Measurements from ENCODE around the gene TNFSF4.

TNFSF4 gene

DNA sequence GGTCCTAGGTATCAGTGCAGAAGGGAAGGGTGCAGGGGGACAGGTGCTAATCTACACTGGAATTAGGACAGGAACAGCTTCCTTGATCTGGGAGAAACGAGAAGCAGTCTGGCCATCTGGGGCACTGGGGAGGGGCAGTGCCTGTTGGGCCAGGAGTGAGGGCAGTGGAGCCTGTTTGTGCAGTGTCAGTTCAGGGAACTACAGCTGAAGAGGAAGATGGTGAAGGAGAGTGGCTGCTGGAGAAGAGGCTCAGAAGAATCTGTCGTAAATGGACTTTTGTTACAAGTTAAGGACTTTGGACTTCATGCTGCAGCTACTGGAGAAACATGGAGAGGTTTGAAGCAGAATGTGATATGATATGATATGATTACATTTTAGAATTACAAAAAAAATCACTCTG is 3.2 kb upstream of the TNFSF4 start:
- DNase-seq = no peak

DNA sequence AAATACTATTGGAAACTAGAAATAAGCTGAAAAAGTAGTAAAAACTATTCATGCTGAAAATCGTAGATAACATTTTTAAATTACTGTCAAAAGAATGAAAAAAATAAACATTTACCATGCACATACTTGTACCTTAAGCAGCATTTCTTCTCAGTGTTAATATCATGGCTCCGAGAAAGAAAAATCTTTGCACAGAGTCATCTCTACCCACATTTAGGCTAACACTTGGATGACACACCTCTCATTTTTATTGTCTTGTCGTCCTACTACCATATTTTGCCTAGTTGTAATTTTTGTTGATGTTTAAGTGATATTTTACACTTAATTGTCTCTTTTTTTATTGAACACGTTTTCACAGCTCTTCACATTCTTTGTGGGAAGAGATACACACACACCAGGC is 1.7 kb upstream of the TNFSF4 start:
- DNase-seq = no peak

DNA sequence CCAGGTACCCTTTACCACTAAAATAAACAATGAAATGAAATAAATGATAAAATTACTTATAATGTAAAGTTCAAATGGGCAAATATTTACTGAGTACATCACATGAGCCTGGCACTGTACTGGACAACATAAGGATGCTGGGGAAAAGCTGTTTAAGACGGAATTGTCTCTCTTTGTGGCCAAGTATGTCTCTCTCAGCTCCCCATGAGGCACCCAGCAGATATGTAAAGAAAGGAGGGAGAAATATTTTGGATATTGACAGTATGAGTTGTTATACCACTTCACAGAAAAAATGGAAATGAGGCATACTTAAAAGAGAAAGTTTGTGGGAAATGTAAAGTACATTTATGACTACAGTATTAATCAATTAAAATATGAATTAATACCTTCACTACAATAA is 1.0 kb upstream of the TNFSF4 start:
- no peak for DNase-seq

DNA sequence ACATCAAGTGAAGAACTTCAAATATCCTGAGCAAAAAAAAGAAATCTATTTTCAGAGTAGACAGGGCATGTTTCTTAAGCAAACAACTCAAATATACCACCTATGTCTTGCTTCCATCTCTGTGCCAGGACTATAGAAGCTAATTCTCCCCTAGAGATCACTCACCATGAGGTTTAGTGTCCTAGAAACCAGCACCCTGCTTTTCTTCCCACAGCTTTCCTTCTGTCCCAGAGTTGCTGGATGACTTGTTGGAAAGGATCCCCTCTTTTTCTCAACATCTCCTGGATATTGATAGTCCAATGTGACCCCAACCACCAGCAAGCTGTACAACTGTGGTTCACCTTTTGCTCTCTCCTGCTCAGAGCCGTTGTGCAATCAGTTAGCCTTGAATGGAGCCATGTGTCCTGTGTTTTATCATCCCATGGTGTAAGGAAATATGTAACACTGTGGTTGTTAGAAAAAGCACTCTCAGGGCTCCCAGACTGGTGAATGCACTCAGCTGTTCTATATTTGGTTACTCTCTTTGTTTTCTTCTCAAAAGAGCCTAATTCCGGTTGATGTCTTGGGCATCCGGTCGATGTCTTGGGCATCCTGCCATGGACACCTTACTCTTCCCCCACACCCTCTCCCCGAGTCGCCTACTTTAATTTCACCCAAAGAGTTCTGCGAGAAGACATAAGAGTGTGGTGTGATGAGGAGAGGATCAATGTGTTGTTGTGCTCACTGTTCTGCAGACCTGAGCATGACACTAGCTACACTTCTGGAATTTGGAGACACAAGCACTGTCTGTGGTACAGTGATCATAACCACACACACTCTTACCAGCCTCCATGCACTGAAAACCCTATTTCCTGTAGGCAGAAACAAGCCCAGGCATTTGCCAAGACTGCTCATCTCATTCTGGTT is 1.7 kb downstream of the TNFSF4 start:
- no peak for DNase-seq

DNA sequence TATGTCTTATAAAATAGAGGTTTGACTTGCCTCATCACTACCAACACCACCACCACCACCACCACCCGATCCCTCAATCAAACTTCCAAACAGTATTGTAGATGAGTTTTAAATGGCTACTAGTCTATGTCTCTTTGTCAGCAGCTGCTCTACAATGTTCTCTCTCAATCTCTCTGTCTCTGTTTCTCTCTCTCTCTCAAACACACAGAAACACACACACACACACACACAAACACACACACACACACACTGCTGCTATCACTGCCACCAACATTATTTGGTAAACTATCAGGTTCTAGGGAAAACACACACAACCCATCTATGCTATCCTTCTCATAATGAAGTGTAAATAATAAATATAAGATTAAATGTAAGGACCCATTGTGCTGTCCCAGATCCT is 2.4 kb downstream of the TNFSF4 start:
- no peak for DNase-seq

DNA sequence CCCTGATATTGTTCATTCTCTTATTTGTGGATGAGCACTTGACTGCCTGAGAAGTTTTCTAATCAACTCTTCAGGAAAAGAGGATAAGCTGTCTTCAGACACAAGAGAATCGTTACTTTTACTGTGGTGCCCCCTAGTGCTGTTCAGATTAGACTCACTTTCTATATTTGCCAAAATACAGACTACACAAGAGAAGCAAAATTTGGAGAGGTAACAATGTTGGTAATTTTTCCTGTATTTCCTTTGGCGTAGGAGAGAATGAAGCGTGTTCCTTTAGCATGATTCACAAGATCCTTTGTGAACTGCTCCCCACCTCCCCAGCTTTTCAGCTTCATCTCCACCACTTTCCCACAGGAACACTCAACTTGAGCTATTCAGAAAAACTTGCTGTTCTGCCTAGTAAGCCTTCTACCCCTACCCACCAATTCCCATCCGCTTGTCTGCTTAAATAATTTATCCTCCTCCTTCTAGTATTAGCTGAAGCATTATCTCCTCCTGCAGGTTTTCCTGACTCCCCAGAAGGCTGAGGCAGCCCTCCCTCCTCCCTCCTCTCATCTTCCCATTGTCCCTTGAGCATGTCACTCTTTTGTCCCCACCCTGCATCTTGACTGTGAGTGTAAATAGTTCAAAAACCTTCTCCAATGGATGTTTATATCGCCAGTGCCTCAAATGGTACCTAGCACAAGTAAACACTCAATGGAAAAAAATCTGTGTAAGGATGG is 4.5 kb downstream of the TNFSF4 start:
- peak; percentile 5 for DNase-seq

DNA sequence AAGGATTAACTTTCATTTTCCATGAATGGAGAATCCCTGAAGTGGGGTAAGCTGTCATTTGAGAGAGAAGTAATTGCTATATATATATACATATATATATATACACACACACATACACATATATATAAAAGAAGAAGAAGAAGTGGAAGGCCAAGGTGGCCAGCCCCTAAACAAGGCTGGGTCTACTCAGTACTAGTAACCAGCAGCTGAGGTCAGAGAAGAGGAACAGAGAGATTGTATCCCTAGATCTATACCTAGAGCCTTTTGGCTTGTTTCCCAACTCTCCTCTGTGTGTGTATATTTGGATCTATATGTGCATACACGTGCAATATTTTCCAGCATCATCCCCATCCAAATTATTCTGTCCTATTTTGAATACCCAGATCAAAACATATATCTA is 5.2 kb downstream of the TNFSF4 start:
- DNase-seq = no peak

DNA sequence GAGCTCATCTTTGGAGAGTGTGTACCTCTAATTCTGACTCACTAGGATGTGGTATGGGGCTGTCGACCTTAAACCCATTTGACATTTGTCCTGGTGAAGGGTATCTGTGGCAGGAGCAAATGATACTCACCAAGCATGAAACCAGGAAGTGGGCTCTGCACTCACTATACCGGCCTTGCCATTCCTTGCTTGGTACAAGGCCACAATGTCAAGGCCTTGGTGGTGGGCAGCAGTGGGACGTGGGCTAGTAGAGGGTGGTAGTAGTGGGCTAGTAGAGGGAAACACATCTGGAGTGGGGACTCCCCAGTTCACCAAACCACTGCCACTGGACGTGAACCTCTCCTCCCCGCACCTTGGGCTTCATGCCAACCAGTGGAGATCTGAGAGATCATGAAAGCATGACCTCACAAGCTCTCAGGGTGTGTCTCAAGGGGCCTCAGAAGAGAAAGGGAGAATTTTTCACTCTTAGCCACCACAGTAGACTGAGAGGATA is 11.5 kb downstream of the TNFSF4 start:
- DNase-seq = no peak

DNA sequence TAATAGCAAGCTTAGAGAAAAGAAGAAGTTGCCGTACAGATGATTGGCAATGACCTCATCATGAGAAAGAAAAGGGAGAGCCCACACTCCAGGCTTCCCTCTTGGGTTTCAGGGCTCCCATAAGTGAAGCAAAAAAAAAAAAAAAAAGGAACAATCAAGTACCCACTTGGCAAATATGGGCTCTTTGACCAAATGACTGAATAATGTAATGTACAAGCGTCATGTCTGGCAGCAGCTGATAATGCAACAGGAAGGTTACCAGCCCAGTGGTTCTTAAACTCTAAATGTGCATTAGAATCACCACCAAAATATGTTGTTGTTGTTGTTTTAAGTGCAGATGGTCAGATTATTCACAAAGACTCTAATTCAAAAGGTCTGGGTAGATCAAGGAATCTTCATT is 13.5 kb downstream of the TNFSF4 start:
- DNase-seq = no peak

DNA sequence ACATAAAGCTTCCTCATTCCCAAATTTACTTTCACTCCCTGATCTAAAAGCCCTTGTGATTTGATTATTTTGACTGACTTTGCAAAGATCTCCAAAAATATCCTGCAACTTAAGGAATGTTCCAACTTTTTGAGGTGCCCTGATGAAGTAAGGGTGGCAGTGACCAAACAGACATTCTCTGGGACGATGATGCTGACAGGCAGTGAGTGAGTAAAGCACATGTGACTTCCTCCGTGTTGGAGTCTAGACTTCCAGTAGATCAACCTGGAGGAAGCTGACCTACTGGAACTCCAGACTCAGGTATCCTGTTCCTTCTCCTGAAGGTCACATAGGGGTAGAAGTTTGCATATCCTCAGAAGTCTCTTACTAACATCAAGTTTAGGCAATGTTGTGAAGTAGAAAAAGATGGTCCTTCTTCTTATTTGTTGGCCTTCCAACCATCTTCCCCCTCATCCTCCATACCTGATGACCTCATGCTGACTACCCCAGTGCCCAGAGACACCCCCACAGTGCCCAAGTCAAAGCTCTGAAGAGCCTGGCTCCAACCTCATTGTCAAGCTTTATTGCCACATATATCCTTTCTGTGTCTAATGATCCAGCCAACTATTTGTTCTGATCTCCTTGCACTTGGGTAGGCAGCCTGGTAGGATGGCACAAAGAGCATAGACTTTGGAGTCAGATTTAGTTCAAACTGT is 16.0 kb downstream of the TNFSF4 start:
- no peak for DNase-seq

DNA sequence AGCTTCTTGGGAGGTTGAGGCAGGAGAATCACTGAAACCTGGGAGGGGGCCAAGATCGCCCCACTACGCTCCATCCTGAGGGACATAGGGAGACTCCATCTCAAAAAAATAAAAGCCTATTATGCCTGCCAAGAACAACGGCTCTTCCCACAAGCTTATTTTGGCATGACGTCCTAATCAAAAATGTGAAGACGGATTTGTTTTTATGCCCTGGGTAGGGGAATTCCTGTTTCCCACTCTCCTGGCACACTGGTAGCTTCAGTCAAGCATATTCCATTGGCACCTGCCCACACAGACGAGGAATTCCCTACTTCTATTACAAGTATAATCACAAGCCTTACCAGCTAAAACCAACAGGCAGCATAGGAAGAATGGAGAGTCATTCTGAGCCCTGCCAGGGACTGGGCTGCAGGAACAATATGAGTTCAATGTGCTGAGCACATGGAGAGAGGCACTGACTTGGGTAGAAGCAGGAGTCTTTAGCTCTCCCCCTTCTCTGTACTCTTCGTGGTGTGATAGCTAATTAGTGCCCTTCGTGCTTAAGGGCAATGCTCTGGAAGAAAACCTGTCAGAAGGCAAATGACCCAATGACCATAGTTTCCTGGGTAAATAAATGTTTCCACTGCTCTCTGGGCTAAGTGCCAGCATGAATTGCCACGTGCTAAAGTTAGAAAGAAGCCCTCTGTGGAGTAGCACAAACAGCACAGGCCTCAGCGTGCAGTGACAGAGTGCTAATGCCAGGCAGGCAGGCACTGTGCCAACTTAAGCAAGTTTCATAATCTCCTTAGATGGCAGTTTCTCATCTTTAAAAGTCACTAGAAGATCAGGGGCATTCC is 16.8 kb downstream of the TNFSF4 start:
- peak; percentile 41 for DNase-seq

DNA sequence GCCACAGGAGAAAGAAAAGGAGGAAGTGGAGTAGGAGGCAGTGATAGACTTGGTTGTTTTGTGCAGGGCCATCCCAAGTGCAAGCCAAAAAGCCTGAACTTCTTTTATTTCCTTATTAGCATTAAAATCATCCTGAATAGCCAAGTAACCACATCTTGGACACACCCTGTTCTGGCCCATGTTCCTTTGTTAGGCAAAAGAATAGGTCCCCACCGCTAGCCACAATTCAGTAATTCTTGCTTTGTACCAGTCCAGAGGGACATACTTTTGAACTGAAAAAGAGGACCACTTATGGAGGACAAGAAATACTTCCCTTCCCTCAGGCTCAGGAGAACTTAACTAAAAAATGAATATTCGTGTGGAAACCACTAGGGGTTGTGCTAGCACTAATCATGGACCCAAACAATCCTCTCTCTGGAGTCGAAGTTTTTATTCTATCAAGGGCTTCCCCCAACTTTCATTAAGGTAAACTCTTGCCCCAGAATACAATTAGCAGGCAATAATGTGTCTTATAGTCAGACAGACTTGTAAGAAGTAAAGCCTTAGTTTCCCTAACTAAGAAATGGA is 19.4 kb downstream of the TNFSF4 start:
- DNase-seq = no peak

DNA sequence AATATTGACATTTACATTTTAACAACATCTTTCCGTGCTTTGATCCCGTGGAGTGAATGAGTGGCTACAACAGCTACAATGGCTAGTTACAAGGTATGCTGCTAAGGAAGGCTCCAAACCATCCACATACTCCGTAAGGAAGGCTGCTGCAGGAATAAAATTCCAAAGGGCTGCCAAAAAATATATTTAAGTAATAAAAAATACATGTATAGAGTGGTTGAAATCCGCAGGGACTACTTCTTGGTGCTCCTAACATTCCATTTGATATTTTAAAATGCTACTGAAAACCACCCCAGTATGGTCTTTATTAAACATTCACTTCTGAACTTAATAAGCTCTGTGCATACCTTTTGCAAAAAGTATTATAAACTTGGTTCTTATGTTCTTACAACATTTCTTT is 25.3 kb downstream of the TNFSF4 start:
- no peak for DNase-seq

DNA sequence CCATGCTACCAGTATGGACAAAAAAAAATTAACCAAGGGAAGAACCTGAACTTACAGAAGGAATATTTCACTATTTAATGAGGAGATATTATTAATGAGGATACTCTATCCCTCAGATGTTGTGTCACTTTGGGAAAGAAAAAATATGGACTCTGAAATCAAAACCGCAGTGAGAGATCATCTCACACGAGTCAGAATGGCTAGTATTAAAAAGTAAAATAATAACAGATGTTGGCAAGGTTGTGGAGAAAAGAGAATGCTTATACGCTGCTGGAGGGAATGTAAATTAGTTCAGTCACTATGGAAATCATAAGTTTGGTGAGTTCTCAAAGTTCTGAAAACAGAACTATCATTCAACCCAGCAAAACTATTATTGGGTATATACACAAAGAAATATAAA is 30.9 kb downstream of the TNFSF4 start:
- DNase-seq = no peak

DNA sequence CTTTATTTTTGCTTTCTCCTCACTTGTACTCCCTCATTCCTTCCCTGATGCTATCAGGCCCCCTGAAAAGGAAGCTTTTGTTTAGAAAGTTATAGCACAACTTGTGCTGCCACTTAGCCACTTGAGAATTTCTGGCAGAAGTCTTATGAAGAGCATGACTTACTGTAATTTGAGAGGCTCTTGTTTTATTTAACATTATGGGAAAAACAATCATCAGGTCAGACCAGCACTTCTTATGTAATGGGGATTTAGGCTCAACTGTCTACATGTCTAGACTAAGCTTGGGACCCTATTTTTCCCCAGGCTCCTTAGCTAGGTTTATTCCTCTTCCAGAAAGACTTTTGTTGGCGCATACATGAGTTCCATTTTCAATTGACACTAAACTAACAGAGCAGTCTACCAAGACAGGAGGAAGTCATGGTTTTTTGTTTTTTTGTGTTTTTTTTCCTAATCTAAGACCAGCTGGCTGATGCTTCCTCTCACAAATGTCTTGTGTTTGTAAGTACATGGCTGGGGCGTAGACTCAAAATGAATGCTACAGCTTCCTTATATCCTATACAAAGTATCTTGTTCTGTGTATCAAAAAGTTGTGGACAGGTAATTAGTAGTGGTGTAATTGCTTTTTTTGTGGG is 31.5 kb downstream of the TNFSF4 start:
- no peak for DNase-seq

DNA sequence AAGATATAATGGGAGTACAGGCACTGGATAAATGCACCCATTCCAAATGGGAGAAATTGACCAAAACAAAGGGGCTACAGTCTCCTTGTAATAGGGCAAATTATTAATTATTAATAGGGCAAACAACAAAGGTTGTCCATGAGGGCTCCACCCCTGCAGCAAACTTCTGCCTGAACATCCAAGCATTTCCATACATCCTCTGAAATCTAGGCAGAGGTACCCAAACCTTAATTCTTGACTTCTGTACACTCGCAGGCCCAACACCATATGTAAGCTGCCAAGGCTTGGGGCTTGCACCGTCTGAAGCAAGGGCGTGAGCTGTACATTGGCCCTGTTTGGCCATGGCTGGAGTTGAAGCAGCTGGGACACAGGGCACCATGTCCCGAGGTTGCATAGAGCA is 33.7 kb downstream of the TNFSF4 start:
- no peak for DNase-seq

DNA sequence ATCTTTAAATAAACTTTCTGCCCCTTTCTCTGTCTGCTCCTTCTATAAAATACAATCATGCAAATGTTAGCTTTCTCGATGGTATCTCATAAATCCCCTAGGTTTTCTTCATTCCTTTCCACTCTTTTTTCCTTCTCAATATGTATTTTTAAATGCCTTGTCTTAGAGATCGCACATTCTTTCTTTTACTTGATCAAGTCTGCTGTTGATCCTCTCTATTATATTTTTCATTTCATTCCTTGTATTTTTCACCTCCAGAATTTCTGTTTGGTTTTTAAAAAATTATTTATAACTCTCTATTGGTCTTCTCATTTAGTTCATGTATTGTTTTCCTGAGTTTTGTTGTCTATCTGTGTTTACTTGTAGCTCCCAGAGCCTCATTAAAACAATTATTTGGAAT is 36.0 kb downstream of the TNFSF4 start:
- no peak for DNase-seq

DNA sequence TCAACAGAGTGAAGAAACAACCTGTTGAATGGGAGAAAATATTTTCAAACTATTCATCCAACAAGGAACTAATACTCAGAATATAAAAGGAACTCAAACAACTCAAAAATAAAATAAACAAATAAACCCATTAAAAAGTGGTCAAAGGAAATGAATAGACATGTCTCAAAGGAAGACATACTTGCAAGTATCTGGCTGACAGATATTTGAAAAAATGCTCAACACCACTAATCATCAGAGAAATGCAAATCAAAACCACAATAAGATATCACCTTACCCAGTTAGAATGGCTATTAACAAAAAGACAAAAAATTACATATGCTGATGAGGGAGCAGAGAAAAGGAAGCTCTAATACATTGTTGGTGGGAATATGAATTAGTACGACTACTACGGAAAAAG is 38.2 kb downstream of the TNFSF4 start:
- no peak for DNase-seq

DNA sequence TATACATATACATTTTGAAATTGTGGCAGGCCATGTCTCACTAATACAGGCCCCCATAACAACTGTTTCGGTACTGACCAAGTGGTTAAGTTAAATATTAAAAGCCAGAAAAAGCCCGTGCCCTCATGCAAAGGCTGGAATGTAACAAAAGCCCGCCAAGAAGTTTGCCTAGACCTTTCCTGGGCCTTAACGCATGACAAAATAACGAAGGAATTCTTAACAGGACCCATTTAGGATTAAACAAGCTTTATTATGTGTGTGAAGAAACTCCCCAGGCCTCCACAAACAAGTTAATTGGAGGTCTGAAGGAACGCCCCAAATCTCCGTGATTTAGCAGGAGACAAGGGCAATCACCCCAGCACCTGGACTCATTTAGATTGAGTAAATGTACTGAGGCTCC is 42.4 kb downstream of the TNFSF4 start:
- no peak for DNase-seq

DNA sequence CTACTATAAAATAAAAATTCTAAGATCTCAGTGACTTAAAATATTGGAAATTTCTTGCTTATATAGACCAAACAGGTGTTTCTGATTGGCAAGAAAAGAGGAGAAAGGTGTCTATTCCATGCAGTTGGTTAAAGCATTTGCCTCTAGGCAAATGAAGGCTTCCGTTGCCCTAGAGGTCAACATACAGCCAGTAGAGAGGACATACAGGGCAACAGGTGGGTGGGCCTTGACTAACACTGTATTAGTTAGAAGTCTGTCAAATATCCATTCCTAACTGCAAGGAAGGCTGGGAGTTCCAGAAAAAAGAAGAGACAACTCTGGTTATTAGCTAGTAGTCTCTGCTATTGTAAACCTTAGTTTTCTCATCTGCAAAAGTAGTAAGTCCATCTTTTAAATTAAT is 43.0 kb downstream of the TNFSF4 start:
- DNase-seq = no peak

DNA sequence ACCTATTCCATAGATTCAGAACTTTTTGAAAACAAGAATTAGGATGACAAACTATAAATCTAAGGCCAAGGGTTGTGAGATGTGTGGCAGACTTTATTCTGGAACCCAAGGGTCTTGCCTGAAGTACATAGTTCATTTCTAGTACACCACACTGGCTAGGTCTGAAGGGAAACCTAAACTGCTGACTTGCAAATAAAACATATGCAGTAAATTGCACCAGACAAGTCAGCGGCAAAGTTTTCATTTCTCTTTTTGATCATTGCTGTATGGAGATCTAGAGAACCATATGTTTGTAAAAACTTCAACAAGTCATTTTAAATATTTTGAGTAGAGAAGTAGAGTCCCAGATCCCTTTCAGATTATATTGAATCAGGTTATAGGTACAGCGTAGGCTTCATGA is 43.9 kb downstream of the TNFSF4 start:
- DNase-seq = no peak

DNA sequence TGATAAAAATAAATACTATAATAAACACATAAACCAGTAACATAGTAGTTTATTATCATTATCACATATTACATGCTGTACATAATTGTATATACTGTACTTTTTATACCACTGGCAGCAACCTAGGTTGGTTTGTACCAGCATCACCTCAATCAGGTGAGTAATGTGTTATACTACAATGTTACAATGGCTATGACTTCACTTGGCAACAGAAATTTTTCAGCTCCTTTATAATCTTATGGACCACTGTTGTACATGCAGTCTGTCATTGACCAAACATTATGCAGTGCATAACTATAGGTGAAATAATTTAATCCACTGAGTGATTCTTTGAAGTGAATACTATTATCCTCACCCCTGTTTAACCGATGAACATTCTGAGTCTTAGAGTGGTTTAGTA is 44.5 kb downstream of the TNFSF4 start:
- DNase-seq = no peak

Data from T1000 (cell line).